Fibroblast of mammary gland (primary cell): ENCODE measurements around the gene GRB14.

Experiments
- DNase-seq: peaks from one replicate; pipeline ENCODE4 v3.0.0-alpha.2; 2010; ENCODE audit warnings: low read depth
- H3K4me3 ChIP-seq: 2 replicates; pipeline ENCODE4 v1.5.1; 2011; ENCODE audit warnings: low read depth, mild to moderate bottlenecking, low read length, moderate library complexity; ENCODE audit not compliant: control insufficient read depth
- CTCF ChIP-seq: conservative IDR thresholded peaks from 2 replicates; pipeline ENCODE4 v1.5.1; 2011; ENCODE audit warnings: low read depth, low read length, inconsistent platforms; ENCODE audit not compliant: control insufficient read depth, insufficient read depth

Gene GRB14

GRCh38 chr2:164597983-164598382 lies 23.3 kb downstream of the GRB14 start:
- H3K4me3 ChIP-seq, result no peak overlapping the region
- DNase-seq, result no peak
- no peak for TF ChIP-seq CTCF

GRCh38 chr2:164595031-164595430 lies 26.3 kb downstream of the GRB14 start:
- DNase-seq, result no peak
- no peak overlapping the region for H3K4me3 ChIP-seq
- TF ChIP-seq CTCF, result no peak

GRCh38 chr2:164593959-164594358 lies 27.3 kb downstream of the GRB14 start:
- no peak overlapping the region for H3K4me3 ChIP-seq
- no peak for DNase-seq
- no peak for TF ChIP-seq CTCF

GRCh38 chr2:164593541-164593940 lies 27.7 kb downstream of the GRB14 start:
- TF ChIP-seq CTCF, result no peak
- H3K4me3 ChIP-seq, result no peak overlapping the region

GRCh38 chr2:164589522-164589921 lies 31.8 kb downstream of the GRB14 start:
- peak; percentile 28 for DNase-seq
- no peak for TF ChIP-seq CTCF
- no peak overlapping the region for H3K4me3 ChIP-seq

More at GRCh38 chr2:164593541-164593940, 27.7 kb downstream of the GRB14 start:
- DNase-seq, result no peak

GRCh38 chr2:164581050-164581449 lies 40.2 kb downstream of the GRB14 start:
- no peak for DNase-seq
- H3K4me3 ChIP-seq, result no peak overlapping the region
- no peak for TF ChIP-seq CTCF

- TF ChIP-seq CTCF, result no peak
- no peak for DNase-seq
- no peak overlapping the region for H3K4me3 ChIP-seq
Measured at GRCh38 chr2:164574931-164575330, 46.4 kb downstream of the GRB14 start.
